Globus pallidus (tissue), 1 donor: Measurements from ENCODE around the gene NUDT19.
"Not testable (repeated sequence)": the region's sequence is repeated elsewhere in the genome, so short reads cannot be mapped to it uniquely, and the experiment has no call there.

Experiments
- DNase-seq: peaks from one replicate; pipeline ENCODE4 v3.0.0-alpha.2; 2015; ENCODE audit warnings: low spot score

NUDT19 gene

GRCh38 chr19:32691291-32691951 lies at the start of gene NUDT19:
Gene NUDT19, plus strand, starts transcription at chr19:32691821. Its CDS starts 140 bp downstream, at chr19:32691961.
- DNase-seq = peak; percentile 80

DNA sequence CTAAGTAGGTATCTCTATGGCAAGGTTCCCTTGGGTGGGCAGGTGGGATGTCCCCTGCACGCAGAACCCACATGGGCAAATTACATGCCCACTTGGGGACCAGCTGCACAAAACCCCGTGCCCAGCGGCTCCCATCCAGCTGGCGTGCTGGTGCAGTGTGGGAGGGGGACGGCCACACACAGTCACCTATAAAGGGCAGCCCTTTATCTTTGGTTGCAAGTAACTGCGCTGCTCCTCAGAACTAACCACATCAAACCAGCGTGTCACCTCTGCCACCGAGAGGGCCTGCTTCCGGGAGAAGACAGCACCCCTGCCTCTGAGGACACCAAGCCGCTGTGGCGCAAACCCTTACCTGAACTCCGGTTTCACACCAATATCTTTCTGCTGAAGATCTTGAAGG lies 48.9 kb upstream of the NUDT19 start:
- no peak for DNase-seq

DNA sequence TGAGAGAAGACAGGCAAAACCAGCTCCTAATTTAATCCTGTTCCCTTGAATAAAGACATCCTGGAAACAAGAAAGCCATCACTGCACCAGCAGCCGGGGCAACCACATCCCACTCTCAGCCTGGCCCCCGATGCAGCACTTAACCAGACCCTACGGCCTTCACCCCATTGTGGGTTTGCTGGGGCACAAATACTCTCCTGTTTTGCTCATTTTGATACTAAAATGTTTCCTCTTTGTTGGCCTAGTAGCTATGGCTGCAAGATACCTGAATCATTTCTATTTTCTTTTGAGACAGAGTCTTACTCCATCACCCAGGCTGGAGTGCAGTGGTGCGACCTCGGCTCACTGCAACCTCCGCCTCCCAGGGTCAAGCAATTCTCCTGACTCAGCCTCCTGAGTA lies 45.1 kb upstream of the NUDT19 start:
- no peak for DNase-seq

GRCh38 chr19:32647361-32647760 lies 44.3 kb upstream of the NUDT19 start:
- no peak for DNase-seq

- no peak for DNase-seq
These were observed 41.9 kb upstream of the NUDT19 start for GRCh38 chr19:32649751-32650150.

GRCh38 chr19:32650671-32651070 lies 41.0 kb upstream of the NUDT19 start:
- no peak for DNase-seq

- peak; percentile 55 for DNase-seq
These were observed 39.9 kb upstream of the NUDT19 start for GRCh38 chr19:32651729-32652140.

DNA sequence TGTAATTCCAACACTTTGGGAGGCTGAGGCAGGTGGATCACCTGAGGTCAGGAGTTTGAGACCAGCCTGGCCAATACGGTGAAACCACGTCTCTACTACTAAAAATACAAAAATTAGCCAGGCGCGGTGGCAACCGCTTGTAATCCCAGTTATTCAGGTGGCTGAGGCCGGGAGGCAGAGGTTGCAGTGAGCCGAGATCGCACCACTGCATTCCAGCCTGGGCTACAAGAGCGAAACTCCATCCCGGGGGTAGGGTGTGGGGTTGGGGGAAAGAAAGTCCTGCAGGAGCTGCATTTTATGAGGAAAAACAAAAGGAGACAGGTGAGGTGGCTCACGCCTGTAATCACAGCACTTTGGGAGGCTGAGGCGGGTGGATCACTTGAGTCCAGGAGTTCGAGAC lies 39.3 kb upstream of the NUDT19 start:
- DNase-seq = not testable (repeated sequence)

DNA sequence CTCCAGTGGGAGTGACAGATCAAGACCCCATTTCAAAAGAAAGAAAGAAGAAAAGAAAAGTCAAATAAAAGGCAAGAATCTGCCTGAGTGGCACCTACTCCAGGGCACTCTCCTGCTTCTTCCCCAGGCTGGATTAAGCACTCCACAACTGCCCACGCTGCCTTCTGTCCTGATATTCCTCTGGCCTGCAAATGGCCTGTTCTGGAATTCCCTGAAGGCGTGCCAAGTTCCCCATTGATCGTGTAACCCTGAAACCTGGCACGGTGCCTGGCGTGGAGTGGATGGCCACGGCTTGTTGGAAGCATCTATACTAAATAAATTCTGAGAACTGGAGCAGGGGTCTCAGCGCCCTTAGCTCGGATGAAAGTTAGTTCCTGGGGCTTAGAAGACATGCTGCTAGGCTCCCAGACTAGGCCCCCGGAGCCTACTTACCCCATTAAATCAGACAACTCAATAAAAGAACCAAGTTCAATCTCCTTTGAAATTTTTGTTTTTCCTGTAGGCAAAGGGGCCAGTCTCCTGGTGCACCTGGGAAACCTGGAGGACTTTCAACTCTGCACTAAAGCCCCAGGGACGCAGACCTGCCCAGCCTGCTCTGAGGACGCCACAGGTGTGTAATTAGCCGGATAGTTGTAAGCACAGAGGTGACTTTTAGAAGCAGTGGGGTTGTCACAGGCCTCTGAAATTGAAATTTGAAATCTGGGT lies 38.6 kb upstream of the NUDT19 start:
- peak; percentile 23 for DNase-seq

DNA sequence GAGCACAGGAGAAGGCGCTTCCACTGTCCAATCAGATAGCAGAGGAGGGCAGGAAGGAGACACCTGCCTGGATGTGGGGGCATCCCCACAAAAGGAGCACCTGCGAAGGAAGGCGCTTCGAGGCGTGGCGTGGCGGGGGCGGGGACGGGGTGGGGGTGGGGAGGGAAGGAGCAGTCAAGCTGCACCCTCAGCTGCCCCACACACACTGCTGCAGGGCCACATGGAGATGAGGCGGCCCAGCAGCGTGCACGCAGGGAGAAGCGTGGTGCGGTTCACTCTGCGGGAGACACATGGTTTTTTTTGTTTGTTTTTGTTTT lies 38.1 kb upstream of the NUDT19 start:
- DNase-seq = no peak

DNA sequence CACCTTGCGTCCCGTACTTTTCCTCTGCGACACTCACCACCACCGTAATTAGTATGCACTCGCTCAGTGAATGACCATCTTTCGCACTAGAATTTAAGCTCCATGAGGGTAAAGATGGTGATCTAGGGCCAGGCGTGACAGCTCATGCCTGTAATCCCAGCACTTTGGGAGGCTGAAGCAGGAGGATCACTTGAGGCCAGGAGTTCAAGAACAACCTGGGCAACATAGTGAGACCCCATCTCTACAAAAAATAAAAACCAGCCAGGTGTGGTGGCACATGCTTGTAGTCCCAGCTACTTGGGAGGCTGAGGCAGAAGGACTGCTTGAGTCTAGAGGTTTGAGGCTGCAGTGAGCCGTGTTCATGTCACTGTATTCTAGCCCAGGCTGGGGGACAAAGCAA lies 35.2 kb upstream of the NUDT19 start:
- not testable (repeated sequence) for DNase-seq

GRCh38 chr19:32658075-32658474 lies 33.5 kb upstream of the NUDT19 start:
- DNase-seq = no peak

- DNase-seq = no peak
These were observed 33.1 kb upstream of the NUDT19 start for GRCh38 chr19:32658527-32658926.

DNA sequence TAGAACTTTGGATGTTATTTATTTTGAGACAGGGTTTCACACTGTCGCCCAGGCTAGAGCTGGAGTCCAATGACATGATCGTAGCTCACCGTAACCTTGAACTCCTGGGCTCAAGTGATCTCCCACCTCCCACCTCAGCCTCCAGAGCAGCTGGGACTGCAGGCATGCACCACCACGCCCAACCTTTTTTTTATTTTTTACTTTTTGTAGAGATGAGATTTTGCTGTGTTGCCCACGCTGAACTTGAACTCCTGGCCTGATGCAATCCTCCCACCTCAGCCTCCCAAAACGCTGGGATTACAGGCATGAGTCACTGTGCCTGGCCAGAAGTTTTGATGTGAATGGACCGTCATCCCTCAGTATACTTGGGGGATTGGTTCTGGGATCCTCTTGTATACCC lies 30.3 kb upstream of the NUDT19 start:
- DNase-seq = no peak

GRCh38 chr19:32662186-32662585 lies 29.4 kb upstream of the NUDT19 start:
- no peak for DNase-seq

DNA sequence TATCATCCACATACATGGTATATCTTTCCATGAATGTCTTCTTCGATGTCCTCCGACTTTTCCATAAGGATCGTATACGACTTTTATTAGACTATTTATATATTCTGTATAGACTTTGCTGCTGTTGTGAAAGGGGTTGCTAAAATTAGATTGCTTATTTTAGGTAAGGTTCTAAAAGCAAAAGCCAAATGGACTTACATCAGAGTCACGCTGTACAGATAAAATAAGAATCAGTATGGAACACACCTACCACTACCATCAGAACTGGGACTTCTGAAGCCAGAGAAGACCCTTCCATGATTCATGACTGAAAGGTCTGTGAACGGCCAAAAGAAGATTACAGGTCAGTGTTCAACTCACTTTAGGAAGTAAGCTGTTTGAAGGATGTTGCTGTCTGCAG lies 25.5 kb upstream of the NUDT19 start:
- DNase-seq = no peak

DNA sequence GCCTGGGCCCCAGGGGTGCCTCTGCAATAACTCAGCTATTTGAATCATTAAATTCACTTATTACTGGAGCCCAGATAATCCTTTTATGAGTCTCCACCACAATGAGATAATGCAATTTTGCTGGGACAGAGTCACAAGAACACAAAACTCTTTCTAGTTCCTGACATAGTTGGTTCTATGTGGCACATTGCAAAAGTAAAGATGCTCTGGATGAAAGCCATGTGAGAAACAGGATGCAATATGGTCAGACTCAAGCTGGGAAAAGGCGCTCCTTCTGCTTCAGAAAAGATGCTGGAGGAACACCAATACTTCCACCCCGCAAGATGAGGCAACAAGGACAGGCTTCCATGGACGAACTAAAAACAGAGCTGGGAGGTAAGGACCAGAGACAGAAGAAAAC lies 22.3 kb upstream of the NUDT19 start:
- DNase-seq = no peak

DNA sequence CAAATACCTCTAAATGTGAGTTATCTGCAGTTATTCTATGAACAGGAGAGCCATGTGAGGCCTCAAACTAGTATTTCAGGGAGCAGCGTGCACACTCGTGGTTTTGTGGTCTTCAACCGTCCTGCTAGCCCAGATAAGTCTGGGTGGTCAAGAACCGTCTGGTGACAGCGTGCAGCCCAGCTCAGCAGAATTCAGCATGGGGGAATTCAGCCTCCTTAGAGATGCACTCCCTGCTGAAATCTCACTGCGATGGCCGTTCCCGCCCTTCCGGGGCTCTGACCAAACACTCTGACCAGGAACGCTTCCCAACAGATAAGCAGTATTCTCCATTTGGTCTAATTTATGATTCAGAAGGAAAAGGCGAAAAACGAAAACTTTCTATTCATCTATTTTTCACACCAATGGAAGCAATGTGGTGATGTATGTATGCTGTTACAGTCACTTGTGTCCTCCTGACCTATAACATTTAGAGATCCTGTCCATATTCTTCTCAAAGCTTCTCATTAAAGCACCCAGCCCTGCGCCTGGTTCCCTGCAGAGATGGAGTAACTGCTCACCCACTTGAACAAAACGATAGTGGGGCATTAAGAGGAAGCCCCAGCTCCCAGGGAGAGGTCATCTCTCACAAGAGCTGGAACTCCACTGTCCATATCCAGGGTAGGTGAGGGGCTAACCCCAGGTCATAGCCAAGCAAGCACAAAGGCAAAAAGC lies 19.6 kb upstream of the NUDT19 start:
- DNase-seq = no peak

DNA sequence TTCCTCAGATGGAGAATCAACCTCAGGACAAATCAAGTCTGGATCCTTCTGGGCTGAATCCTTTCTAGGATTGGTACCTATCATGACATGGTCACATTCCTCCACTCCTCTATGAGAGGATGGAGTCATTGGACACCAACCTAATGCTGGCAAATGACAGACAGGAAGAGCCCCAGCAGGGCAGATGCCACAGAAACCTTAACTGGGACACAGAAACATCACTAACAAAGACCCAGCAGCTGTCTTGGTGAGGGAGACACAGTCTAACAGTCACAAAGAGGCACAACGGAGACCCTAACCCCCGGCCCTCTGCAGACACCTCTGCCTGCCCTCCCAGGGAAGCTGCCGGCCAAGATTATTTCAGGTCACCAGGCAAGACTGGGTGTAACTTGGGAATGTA lies 18.8 kb upstream of the NUDT19 start:
- no peak for DNase-seq

DNA sequence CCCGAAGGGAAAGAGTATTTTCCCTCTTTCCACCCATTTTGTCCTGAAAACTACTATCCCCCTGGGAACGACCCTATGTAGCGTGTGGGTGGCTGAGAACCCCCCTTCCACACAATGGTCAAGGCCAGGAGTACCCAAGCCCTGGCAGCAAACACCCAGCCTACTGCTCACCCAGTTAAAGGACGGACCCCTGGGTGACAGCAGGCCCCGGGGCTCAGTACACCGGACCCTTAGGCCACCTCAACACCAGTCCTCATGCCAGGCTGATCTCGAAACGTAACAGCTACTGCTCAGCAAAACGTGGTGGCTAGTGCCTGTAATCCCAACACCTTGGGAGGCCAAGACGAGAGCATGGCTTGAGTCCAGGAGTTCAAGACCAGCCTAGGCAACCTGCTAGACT lies 18.0 kb upstream of the NUDT19 start:
- DNase-seq = no peak

GRCh38 chr19:32674153-32674930 lies 17.3 kb upstream of the NUDT19 start:
- no peak for DNase-seq

GRCh38 chr19:32674931-32675719 lies 16.5 kb upstream of the NUDT19 start, which contains the start of gene ANKRD27:
Gene ANKRD27, minus strand, starts transcription at chr19:32675180. Its CDS starts 16,165 bp downstream, at chr19:32659015.
- DNase-seq = peak; percentile 98
